Right ventricle myocardium superior (tissue), 1 donor: ENCODE data around the gene GTF2I. TPM values are rescaled to one million over a fixed set of nuclear protein-coding genes. Genes with fewer than 3 reads are reported as not detected.
"Not testable (repeated sequence)": the region's sequence is repeated elsewhere in the genome, so short reads cannot be mapped to it uniquely, and the experiment has no call there.

Experiments used
- ATAC-seq: fragments of 200-7000 bp; cut with Tn5 transposase; one replicate; pipeline ENCODE4 v1.9.1; 2020; ENCODE audit warnings: mild to moderate bottlenecking; ENCODE audit not compliant: poor library complexity
- DNase-seq: peaks from one replicate; pipeline ENCODE4 v3.0.0-alpha.2; 2020
- intact Hi-C: fragments of 100-400 bp; cut with DNase I; formaldehyde crosslinking; loops from one replicate; pipeline ENCODE4 v1.11.2; 2022
- total RNA-seq: library from RNA; stranded (reverse); fragmentation: NEBNext Ultra II Directional; extraction: Animal tissue kit (Norgen Biotek cat#: 25700); gene quantifications from one replicate; pipeline ENCODE4 v1.2.1, GENCODE V29; 2021
- donor health status: DM: no; HTN: yes; CAD: no; lungs with severe emphysema.

The GTF2I gene
- total RNA-seq, 1 donor from 2014 or later = 117 TPM

DNA sequence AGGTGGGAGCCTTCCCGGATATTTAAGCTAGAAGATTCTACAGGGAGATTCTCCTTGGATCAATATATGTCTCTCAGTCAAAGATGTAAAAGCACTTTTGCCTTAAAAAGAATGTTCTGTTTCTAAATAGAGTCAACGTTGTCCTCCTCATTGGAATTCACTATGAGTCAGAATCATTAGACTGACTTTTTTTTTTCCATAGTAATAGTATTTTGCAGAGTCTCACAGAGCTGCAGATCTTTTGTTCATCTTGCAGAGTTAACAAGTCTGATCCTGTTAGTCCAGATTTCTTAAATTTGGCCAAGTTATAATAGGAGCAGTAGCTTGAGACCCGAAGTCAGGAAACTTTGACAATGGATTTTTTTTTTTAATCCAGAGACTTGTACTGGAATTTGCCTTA, 101.5 kb downstream of the GTF2I start:
- ATAC-seq, DNase-seq, intact Hi-C loops: not testable (repeated sequence)

DNA sequence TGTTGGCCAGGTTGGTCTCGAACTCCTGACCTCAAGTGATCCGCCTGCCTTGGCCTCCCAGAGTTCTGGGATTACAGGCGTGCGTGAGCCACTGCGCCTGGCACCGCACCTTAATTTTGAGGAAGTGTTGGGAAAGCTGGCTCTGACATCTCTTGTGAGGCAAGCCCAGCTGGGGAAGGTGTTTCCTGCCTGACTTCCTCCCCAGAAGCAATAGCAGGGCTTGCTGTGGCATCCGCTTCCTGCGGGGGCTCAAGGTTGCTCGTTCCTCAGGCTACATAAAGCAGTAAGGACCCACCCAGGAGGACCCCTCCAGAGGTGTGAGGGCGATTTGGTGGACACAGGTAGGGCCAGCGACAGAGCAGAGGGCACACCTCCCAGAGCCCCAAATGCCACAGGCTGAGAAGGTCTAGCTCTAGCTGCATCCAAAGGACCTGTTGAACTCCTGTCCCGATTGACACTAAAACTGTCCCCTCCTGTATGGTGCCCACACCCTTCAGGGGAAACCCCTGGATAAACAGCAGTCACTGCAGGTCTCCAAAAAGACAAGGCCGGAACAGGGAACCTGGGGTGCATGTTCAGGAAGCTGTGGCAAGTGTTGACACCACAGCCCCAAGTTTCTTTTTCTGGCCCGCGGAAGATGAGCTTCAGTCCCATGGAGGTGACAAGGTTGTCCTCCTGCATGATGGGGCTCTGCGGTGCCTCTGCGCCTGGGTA, 107.8 kb downstream of the GTF2I start:
- intact Hi-C loops, DNase-seq: not testable (repeated sequence)
- ATAC-seq = peak; percentile 70

GRCh38 chr7:74766509-74766908, 109.0 kb downstream of the GTF2I start:
- DNase-seq, intact Hi-C loops: not testable (repeated sequence)
- peak; percentile 43 for ATAC-seq

DNA sequence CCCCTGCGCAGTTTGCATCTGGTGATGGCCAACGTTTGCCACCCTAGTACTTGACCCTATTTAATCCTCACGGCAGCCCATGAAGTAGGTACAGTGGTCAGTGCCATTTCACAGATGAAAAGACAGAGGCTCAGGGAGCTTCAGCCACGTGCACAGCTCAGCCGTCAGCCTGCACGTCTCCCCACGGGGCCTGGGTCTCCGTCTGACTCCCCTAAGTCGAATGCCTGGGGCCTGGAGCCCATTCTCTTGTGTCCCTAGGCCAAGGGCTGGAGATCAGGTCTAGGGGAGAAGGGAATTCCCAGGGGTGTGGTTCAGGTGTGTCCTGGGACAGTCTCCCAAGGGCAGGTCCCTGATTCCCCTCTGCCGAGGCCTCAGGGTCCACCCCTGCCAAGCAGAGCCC, 109.5 kb downstream of the GTF2I start:
- intact Hi-C loops, ATAC-seq: not testable (repeated sequence)
- peak; percentile 26 for DNase-seq

- intact Hi-C loops, ATAC-seq: not testable (repeated sequence)
- DNase-seq = peak; percentile 33
Measured at GRCh38 chr7:74770062-74770461, 112.5 kb downstream of the GTF2I start.

DNA sequence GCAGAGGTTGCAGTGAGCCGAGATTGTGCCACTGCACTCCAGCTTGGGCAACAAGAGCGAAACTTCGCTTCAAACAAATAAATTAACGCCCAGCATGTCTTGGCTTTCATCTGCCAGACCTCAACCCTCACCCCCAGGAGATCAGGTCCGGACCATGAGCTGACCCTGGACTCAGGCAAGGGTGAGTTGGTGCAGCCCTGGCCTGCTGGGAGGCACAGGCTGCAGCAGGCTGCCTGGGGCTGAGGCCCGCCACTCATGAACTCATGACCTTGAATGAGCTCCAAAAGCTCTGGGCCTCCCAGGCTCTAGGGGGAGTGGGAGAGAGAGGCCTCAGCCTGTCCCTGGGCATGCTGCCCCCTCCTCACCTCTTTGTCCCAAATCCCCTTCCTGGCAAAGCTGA, 114.6 kb downstream of the GTF2I start:
- intact Hi-C loops, ATAC-seq, DNase-seq: not testable (repeated sequence)

GRCh38 chr7:74773760-74774750, 116.5 kb downstream of the GTF2I start, which contains the start of gene NCF1:
Gene NCF1 (plus strand): TSS chr7:74774011. CDS start chr7:74774032, 21 bp downstream.
- ATAC-seq = peak; percentile 77
- DNase-seq, intact Hi-C loops: not testable (repeated sequence)

DNA sequence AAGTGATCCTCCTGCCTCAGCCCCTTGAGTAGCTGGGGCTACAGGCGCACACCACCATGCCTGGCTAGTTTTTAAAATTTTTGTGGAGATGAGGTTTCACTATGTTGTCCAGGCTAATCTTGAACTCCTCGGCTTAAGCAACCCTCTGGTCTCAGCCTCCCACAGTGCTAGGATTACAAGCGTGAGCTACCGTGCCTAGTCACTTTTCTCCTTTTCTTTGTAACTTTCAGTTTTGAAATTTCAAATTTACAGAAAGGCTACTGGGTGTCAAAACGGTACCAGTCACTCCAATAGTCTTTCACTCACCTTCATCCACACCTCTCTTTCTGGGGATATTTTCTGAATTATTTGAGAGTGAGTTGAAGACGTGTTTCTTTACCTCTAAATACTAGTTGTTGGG, 117.6 kb downstream of the GTF2I start:
- intact Hi-C loops, ATAC-seq, DNase-seq: not testable (repeated sequence)

DNA sequence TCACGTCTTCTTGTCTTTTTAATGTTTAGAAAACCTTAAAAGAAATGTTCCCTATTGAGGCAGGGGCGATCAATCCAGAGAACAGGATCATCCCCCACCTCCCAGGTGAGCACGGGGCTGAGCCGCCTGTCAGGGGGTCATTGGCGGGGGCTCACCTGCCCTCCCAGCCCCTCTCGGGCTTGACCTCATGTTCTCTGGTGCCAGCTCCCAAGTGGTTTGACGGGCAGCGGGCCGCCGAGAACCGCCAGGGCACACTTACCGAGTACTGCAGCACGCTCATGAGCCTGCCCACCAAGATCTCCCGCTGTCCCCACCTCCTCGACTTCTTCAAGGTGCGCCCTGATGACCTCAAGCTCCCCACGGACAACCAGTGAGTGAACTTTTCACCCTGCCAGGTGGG, 121.5 kb downstream of the GTF2I start:
- ATAC-seq, intact Hi-C loops, DNase-seq: not testable (repeated sequence)

DNA sequence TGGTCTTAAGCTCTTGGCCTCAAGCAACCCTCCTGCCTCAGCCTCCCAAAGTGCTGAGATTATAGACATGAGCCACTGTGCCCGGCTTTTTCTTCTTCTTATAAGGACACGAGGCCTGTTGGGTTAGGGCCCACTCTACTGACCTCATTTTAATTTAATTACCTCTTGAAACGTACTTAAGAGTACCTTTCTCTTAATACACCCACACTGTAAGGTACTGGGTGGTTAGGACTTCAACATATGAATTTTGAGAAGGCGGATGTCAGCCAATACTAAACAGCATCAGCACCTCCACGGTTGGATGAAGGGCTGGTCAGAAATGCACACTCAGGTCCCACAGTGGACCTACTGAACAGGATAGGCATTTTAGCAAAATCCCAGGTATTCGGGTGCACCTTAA, 124.2 kb downstream of the GTF2I start:
- DNase-seq, intact Hi-C loops: not testable (repeated sequence)

DNA sequence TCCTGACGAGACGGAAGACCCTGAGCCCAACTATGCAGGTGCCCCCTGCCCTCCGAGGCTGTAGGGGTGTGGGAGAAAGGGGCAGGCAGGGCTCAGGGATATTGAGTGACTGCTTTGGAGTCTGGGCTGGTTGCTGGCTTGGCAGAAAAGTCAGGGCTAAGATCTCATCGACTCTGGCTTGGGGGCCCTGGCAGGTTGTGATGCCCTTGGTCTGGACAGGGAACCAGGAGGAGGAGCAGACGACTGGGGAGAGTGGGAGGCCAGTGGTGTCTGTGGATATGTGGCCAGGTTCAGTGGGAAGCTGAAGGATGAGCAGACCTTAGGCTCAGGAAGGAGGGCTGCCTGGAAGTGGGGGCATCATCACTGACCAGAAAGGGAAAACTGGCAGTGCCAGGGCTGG, 126.1 kb downstream of the GTF2I start:
- intact Hi-C loops, ATAC-seq, DNase-seq: not testable (repeated sequence)

More for the DNA sequence above, 124.2 kb downstream of the GTF2I start:
- not testable (repeated sequence) for ATAC-seq

DNA sequence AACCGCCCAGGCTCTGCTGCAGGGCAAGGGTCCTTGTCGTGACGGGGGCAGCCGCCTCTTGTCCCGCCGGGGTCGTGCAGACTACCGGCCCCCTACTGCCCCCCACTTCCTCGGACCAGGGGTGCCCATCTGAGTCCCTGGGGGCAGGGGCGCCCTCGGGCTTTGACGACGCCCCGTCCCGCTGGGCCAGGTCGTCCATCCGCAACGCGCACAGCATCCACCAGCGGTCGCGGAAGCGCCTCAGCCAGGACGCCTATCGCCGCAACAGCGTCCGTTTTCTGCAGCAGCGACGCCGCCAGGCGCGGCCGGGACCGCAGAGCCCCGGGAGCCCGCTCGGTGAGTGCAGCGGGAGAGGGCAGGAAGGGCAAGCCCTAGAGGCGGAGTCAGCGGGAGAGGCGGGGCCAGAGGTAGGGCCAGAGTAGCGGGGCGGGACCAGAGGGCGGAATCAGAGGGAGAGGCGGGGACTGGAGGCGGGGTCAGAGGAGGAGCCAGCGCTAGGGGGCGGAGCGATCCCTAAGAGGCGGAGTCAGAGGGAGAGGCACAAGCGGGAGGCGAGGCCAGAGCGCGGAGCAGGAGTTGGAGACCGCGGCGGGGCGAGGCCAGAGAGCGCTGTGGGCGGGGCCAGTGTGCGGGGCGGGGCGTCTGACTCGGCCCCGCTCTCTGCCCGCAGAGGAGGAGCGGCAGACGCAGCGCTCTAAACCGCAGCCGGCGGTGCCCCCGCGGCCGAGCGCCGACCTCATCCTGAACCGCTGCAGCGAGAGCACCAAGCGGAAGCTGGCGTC, 131.0 kb downstream of the GTF2I start:
- intact Hi-C loops = not testable (repeated sequence)
- ATAC-seq = peak; percentile 97
- peak; percentile 98 for DNase-seq

GRCh38 chr7:74789200-74789736, 131.8 kb downstream of the GTF2I start:
- DNase-seq, intact Hi-C loops: not testable (repeated sequence)
- ATAC-seq = peak; percentile 21

GRCh38 chr7:74797848-74798622, 140.5 kb downstream of the GTF2I start:
- intact Hi-C loops, DNase-seq, ATAC-seq: not testable (repeated sequence)

DNA sequence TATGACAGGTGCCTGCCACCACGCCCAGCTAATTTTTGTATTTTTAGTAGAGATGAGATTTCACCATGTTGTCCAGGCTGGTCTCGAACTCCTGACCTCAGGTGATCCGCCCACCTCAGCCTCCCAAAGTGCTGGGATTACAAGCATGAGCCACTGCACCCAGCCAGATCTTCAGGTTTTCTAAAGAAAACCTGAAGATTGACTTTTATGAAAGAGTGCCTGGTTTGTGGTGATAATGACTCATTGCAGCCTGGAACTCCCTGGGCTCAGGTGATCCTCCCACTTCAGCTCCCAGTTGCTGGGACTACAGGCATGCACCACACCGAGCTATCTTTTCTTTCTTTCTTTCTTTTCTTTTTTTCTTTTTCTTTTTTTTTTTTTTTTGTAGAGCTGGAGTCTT, 141.1 kb downstream of the GTF2I start:
- intact Hi-C loops, ATAC-seq, DNase-seq: not testable (repeated sequence)
